ENCODE results near the gene PKNOX2.

DNA sequence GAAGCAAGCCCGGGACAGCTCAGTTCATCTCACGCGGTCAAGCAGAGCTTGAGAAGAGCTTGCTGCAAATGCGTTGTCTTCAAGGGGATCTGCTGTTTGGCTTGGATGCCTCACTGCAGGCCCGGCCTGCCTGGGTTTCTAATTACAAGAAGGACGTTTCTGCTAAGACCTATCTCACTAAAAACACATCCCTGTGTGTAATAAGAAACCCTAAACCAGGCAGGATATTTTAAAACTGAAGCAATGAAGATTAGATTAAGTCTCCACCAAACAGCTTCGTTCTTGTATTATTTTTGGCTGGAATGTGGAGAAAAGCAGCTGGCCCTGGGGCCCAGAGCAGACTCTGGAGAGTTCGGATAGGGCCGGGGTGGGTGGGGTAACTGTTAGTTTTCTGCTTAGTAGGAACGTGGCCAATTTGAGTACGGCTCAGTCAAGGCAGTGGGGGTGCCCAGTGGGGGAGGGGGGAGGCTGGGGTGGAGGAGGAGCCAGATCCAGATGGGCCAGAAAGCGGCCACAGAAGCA is 6.0 kb downstream of the PKNOX2 start:
- TF ChIP-seq, protein P1, sequence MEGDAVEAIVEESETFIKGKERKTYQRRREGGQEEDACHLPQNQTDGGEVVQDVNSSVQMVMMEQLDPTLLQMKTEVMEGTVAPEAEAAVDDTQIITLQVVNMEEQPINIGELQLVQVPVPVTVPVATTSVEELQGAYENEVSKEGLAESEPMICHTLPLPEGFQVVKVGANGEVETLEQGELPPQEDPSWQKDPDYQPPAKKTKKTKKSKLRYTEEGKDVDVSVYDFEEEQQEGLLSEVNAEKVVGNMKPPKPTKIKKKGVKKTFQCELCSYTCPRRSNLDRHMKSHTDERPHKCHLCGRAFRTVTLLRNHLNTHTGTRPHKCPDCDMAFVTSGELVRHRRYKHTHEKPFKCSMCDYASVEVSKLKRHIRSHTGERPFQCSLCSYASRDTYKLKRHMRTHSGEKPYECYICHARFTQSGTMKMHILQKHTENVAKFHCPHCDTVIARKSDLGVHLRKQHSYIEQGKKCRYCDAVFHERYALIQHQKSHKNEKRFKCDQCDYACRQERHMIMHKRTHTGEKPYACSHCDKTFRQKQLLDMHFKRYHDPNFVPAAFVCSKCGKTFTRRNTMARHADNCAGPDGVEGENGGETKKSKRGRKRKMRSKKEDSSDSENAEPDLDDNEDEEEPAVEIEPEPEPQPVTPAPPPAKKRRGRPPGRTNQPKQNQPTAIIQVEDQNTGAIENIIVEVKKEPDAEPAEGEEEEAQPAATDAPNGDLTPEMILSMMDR (IDR thresholded peaks at IDR 0.05) = no peak
- TF ChIP-seq POLR2A (IDR thresholded peaks at IDR 0.05) (no peak), POLR2AphosphoS5 (IDR thresholded peaks at IDR 0.05) (no peak)

All from suprapubic skin (tissue), 4 donors.